NCI-H774 (cell line): ENCODE results near the gene TSPAN9.

Experiments
- DNase-seq: peaks from one replicate; lab custom pipeline; 2025; lab: John Stamatoyannopoulos, UW

TSPAN9 gene

DNA sequence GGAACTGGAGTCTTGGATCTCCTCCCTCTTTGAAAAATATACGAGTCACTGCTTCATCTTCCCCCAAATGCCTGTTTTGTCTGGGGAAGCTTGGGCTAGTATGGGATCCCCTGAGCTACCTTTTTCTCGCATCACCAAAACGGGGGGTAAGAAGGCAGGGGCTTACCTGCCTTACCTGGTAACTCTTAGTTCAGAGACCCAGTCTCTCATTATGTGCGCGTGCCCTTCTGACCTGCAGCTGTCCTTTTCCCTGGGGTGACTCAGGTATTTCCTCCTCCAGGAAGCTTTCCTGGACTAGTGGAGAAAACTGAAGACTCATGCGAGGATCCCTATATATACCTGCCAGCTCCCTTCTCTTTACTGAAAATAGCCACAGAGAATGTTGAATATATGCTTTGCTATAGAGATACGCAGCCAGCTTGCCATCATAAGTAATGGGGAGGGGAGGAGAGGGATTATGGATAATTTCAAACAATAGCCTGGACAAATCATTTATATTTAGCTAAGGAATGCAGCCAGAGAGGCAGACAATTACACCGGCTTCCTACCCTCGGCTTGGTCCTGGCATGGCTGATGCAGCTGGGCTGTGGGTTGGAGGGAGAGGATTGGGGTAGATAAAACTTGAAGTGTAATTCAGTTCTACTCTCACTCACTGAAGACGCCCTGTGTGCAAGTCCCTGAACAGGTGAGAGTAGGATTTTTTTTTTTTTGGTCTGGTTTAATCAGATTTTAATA, 1.1 kb downstream of the TSPAN9 start:
- no peak for DNase-seq

DNA sequence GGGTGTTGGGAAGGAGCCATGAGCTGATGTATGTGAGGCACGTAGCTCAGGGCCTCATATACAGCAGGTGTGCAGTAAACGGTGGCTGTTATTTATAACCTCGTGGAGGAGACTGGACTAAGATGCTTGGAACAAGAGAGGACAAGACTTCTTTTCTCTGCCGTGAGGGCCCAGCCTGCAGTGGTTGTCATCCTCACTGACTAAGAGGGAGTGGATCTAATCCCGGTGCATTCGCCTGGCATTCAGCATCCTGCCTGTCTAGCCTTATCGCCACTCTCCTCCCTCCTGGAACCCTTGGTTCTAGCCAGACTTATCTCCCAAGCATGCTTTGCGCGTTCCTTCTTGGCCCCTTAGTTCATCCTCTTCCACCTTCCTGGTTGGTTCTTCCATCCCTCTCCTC, 3.9 kb downstream of the TSPAN9 start:
- no peak for DNase-seq

DNA sequence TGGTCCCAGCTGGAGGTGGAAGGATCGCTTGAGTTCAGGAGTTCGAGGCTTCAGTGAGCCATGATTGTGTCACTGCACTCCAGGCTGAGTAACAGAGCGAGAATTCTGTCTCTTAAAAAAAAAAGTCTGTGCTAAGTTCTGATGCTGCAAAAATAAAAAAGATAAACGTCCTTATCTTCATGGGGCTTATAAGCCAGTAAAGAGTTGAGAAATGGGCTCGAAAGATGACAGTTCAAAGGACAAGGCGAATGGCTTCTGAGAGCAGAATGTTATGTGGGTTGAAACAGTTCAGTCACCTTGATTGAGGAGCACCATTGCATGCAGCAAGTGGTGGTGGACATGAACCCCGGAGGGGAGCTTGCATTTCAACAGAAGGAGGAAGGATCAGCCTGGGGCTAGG, 4.7 kb downstream of the TSPAN9 start:
- no peak for DNase-seq

DNA sequence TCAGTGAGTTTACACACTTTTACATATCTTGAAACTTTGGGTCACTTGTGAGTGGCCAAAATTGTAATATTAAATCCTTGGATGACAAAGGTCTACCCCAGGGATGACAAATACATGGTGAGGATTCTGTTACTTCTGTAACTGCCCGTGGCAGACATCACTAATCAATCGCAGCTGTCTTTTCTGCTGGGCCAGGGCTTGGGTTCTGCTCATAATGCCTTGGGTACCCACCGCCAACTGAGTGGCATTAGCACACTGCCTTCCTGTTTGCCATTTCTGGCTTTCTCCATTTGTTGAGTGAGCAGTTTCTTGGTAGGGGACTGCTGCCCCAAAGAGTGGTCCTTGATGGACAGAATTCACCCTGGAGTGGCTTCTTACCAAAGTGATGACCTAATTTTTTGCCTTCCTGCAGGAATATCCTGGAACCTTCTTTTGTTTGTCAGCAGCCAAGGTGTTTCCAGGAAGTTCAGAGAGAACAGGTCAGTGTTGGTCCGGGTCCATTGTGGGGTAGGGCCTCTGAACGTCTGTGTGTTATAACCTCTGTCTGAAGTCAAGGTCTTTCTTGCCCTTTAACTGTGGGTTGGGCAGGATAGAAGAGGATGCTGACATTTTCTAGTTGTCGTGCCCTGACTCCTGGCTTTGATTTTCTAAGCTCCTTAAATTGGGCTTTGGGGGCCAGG, 6.2 kb downstream of the TSPAN9 start:
- no peak for DNase-seq

DNA sequence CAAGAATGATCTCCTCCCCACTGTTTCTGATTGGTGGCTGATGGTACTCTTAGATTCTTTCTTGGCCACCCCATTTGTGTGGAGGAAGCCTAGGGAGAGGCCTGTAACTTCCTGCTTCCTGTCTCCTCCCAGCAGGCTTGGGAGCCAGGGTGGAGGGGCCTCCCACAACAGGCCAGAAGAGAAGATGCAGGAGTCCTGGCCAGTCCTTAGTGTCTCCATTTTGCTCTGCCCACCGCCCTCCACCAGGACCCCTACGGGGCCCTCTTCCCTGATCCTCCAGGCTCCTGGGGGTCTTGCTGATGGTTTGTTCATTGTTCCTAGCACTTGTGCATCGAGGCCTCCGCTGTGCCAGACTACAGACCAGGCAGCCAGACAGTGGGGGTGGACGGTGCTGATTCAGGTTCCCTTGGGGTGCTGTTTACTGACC, 6.8 kb downstream of the TSPAN9 start:
- no peak for DNase-seq

DNA sequence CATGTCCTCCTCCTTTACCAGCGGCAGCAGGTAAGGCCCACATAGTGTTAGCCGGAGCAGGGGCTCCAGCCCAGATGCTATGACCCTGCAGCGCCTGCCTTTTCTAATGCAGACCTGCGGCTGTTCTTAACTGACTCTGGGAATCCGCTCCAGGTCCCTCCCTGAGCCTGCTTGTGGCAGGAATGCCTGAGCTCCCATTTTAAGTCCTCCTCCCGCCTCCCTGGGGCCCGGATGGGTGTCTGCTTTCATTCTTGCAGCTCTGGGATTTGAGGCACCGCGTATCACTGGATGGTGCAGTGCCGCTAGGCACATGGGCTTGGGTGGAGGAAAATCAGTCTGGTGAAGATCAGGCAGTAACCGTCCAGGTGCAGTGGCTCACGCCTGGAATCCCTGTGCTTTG, 7.6 kb downstream of the TSPAN9 start:
- no peak for DNase-seq

DNA sequence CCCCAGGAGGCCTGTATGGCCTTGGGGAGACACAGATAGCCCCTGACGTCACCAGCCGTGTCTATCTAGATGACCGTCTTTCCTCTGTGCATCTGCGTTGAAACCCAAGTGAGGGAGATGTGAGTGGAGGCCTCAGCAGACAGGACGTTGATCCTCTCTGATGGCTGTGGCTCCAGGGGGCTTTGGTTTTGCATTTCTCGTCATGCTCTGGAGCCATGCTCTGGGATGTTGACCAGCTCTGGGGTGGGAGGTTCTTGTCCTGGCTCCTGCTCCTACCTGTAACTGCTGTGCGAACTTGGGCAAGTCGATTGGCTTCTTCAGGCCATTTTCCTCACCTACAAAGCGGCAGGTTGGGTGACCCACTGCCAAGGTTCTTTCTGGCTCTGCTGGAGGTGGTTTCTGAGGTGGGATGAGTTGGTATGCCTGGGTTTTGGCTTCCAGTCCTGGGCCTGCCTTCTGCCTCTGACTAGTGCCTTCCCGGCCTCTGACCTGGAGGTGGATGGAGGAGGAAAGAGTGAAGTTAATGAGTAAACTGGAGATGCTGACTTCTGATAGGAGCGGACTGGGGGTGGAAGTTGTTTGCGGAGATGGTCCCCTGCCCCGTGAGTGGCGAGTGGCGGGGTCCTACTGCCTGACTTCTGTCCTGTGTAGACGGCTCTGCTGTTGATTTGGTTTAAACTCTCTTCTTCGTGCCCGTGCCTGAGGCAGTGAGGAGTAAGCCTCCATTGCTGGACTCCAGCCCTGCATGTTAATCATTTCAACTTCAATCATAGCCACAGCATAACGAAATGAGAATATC, 8.4 kb downstream of the TSPAN9 start:
- no peak for DNase-seq

DNA sequence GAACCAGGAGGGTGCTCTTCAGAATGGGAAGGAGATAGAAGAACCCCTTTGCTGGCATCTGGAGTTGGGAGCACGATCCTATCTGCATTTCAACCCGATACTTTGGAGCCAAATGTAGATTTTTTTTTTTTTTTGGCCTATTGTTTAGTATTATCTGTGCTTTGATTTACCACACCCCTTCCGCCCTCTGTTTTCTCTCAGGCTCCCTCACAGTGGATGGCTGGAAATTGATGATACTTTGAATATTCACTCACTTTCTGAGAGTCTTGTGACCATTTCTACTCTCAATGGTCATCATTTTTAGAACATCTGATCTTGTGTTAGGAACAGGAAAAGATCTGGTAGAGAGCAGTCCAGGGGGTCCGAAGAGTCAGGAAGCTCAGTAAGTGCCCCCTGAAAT, 9.0 kb downstream of the TSPAN9 start:
- DNase-seq: no peak

DNA sequence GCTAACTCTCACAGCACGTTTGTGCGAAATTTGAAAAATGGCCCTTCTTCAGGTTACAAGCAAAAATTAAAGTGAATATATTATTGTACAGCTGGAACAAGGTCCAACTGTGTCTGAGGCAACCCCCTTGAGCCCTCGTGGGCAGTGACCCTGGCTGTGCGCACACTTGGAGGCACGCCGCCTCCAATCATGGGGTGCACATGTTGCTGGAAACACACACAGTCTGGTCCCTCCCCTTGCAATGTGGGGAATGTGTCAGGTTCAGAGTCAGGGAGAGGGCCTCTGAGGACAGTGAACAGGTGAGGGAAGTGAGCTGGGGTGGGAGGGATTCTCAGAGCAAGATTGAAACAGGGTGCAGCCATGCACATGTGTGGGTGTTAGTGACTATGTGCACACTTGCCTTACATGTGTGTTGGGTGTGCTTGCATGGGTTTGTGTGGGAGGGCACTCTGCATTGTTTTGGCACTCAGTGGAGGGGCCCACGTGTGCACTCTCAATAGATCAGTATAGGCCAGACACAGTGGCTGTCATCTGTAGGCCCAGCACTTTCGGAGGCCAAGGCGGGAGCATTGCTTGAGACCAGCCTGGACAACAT, 9.6 kb downstream of the TSPAN9 start:
- DNase-seq: no peak

DNA sequence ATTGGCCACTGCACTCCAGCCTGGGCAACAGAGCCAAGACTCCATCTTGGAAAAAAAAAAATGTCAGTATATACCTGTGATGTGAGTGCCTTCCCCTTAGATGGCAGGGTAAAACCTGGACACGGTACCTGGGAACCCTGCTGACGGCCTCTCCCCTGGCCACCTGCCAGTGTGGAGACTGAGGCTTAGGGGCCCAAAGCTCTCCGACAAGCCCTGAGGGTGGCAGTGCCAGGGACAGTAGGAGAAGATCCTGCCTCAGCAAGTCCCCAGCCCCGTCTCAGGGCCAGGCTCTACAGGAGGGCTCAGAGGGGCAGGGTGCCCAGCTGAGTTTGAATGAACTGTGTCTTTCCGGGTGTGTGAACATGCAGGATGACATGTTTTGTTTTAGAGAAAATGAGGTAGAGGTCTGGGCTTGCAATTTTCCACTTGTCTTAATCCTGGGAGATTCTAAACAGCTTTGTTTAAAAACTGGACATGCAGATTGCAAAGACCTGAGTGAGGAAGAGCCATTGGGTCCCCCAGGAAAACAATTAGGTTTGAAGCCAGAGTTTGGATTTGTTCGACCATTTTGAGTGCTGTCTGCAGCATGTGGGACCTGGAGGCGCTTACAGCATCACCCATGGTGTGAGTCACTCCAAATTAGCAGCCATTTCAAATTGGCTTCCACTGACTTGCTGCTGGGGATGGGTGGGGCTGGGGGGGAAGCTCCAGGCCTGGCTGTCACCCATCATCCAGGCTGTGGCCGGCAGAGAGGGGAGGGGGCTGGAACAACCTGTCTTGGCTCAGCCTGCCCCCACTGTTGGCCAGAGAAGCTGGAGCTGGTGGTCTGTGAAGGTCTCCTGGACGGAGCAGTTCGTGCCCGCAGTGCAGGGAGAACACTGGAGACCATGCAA, 10.8 kb downstream of the TSPAN9 start:
- DNase-seq: no peak

DNA sequence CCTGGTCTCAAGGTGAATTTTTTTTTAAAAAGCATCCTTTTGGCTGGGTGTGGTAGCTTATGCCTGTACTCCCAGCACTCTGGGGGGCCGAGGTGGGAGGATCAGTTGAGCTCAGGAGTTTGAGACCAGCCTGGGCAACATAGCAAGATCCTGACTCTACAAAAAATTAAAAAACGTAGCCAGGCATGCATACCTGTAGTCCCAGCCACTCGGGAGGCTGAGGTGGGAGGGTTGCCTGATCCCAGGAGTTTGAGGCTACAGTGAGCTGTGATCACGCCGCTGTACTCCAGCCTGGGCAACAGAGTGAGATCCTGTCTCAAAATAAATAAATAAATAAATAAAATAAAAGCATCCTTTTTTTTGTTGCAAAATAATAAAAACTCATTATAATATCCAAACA, 12.4 kb downstream of the TSPAN9 start:
- DNase-seq: no peak

DNA sequence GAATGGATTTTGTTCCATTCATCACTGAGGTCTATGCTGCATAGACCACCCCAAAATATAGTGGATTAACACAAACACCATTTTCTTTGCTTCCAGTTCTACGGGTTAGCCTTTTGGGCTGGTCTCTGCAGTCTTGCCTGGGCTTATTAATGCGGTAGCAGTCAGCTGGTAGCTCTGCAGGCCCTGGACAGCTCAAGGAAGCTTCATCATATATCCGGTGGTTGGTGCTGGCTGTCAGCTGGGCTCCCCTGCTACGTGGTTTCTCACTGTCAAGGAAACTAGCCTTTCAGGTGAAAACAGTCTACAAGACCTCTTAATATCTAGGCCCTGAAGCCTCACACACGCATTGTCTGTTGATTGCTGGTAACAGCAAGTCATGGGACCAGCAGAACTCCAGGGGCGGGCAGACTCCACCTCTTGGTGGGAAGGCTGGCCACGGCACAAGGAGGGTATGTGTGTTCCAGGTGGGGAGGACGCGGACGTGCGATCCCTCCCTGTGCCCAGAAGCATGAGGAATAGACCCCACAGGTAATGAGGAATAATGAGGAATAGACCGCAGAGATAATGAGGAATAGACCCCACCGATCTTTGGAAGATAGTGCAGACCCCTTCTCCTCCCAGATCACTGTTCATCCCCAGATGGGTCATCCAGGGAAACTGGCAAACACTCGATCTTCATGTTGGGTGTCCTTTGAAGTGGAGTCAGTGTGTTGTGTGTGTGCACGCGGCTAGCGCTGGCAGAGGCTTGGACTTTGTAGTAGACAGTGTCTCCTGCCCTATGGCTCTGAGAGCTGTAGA, 13.3 kb downstream of the TSPAN9 start:
- no peak for DNase-seq

DNA sequence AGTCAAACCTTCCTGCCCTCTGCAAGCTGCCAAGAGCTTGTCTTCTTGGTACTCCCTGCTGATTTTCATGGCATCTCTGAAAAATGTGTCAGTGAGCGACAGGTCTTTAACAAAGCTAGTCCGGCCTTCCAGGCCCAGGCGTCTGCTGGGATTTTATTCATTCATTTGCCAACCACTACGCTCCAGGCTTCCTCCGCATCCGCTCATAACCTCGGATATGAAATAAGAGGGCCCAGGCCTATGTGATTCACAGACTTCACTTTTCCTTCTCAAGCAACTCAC, 13.8 kb downstream of the TSPAN9 start:
- DNase-seq: no peak

DNA sequence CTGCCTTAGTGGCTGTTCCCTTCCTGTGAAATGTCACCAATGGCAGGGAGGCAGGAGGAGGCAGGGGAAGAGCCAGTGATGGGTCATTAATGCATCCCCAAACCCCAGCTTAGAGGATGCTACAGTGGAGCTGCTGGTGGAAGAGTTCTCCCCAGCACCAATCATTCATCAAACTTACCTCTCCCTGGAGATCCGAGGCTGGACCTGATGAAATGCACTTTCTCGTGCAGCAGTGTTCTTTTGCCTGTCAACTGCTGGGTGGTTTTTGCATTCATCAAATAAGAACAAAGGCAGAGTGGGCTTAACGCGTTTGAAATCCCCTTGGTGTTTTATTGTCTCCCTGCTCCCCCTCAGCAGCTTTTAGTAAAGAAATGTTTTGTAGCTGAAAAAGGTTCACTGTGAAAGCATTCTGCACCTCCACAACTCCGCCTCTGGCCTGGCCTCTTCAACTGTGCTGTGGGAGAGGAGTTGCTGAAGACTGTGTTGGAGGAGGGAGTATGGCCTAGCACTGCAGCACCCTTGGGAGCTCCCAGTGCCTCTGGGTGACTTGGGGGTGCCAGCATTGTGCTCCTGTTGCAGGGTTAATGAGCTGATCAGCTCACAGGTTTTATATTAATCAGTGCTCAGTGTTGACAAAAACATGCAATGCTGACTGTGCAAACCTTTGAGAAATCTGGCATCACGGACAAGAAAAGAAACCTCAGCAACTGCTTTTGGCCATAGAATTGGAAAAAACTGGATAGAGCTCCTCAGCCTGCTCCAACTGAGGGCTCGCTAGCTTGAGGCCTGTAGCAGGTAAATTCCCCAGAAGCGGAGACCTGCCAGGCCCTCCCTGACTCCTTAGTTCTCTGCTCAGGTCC, 14.4 kb downstream of the TSPAN9 start:
- DNase-seq: no peak

DNA sequence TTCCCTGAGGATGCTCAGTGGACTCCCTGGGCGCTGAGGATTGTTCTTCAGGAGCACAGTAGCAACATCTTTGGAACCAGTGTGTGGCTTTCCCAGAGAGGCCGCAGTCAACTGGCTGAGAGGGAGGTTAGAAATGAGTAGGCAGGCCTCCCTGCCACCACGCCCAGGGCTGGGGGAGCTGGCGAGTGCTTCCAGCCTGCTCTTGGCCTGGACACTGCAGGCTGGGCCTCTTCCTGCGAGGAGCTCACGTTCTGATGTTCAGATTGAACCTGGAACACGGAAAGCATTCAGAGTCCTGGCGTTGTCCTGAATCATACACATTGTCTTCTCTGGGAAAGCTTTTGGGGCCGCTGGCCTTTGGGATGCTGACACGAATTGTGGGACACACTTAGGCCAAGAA, 15.6 kb downstream of the TSPAN9 start:
- DNase-seq: no peak

DNA sequence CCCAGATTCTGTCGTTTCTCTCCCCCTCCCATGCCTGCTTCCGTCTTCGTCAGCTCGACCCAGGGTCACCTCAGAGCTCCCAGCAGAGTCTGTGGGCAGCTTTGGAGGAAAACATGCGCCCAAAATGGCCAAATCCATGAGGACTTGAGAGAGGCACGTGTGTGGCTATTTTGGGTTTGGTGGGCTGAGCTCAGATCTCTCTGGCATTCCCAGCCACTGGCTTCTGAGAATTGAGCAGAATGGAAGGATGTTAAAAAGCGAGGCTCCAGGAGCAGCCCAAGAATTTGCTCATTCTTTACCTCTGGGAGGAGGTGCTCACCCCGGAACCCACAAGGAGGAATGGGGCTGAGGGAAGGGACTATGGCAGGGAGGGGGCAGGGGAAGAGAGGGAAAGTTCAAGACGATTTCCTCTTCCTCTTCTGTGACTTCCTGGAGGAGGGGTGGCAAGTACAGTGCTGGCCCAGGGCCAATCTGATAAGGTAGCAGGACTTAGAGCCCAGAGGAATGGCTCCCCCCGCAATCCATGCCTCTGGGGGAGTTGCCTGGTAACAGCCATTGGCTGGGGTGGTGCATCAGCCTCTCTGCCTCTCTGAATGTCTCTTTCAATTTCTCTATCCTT, 20.1 kb downstream of the TSPAN9 start:
- no peak for DNase-seq

DNA sequence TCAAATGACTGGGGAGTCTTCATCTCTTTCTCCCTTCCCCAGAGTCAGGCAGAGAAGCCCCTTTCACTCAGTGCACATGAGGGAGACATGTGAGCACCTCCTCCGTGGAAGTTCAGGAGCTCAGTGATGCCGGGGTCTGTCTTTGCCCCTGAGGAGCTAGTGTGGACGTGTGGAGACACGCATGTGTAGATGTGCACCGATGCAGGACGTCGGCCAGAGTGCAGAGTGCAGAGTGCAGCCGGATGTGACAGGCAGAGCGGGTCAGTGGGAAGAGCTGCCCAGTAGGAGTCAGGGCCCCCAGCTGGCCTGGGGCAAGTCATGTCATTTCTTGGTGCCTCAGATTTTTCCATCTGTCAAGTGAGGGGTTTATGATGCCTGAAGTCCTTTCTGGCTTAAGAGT, 20.7 kb downstream of the TSPAN9 start:
- DNase-seq: no peak

DNA sequence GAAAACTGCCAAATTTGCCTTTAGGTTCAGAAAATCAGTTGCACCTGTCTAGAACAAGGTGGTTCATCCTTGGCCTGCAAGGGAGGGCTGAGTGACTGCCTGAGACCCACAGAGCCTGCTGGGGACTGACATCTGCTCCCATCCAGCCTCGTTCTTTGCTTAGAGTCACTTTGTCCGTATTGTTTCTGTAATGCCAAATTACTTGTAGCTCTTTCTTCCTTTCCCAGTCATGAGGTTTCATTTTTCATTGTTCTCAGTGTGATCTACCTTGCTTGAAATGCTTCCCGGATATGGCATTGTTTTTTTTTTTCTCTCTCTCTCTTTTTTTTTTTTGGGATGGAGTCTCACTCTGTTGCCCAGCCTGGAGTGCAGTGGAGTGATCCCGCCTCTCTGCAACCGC, 21.3 kb downstream of the TSPAN9 start:
- no peak for DNase-seq

DNA sequence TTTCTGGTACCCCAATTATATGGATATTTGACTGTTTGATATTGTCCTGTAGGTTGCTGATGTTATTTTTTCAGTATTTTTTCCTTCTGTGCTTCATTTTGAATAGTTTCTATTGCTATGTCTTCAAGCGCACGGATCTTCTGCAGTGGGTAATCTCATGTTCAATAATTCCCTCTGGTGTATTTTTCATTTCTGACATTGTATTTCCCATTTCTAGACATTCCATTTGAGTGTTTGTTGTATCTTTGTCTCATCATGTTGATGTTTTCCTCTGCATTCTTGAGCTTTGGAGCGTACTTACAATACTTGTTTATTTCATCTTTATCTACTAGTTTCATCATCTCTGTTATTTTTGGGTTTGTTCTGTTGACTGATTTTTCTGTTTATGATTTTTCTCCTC, 22.0 kb downstream of the TSPAN9 start:
- no peak for DNase-seq
